ELF-1 (cell line): ENCODE measurements around the gene PSMB10.

Experiments used
- DNase-seq: peaks from one replicate; pipeline ENCODE4 v3.0.0-alpha.2; 2016; ENCODE audit warnings: low read depth, low spot score

PSMB10 gene

GRCh38 chr16:67893743-67894399 lies 42.8 kb downstream of the PSMB10 start:
- DNase-seq = peak; percentile 63

- DNase-seq = peak; percentile 97
Observed at GRCh38 chr16:67892899-67893742, 43.5 kb downstream of the PSMB10 start, which contains the start of gene PSKH1. Gene PSKH1, plus strand, starts transcription at chr16:67893254. Its CDS starts 15,496 bp downstream, at chr16:67908750.

GRCh38 chr16:67892375-67892774 lies 44.3 kb downstream of the PSMB10 start:
- DNase-seq = no peak

- no peak for DNase-seq
Observed at GRCh38 chr16:67888331-67888730, 48.3 kb downstream of the PSMB10 start.

GRCh38 chr16:67886387-67886786 lies 50.3 kb downstream of the PSMB10 start:
- peak; percentile 46 for DNase-seq

- DNase-seq = no peak
Observed at GRCh38 chr16:67885976-67886375, 50.7 kb downstream of the PSMB10 start.

- DNase-seq = no peak
Observed at GRCh38 chr16:67885545-67885944, 51.1 kb downstream of the PSMB10 start.

- peak; percentile 97 for DNase-seq
Observed at GRCh38 chr16:67884684-67885083, 52.0 kb downstream of the PSMB10 start, which contains the start of gene NRN1L. Gene NRN1L, plus strand, starts transcription at chr16:67884885. Its CDS starts 19 bp downstream, at chr16:67884904.
